Measurements from ENCODE around the gene CUX1.

- TF ChIP-seq CTCF (IDR thresholded peaks at IDR 0.05; ENCODE audit: insufficient read depth, low read depth, low read length) = no peak
- no peak for TF ChIP-seq EZH2 (IDR thresholded peaks at IDR 0.05; ENCODE audit: insufficient read depth, low read length)
Measured at GRCh38 chr7:102093599-102094315, 276.3 kb downstream of the CUX1 start.

Data from astrocyte (in vitro differentiated cells and primary cell).